KBM-7 (cell line): Measurements from ENCODE around the gene BCCIP.

Experiments used
- DNase-seq: peaks from one replicate; pipeline ENCODE4 v3.0.0-alpha.2; 2015
- in situ Hi-C: fragments of 300-500 bp; cut with MboI; formaldehyde crosslinking; loops from 2 replicates; pipeline ENCODE4 v1.14.3; 2020; ENCODE audit warnings: low sequenced_read_pairs, low pct_unique_long_range_greater_than_20kb, mixed read lengths

The BCCIP gene

DNA sequence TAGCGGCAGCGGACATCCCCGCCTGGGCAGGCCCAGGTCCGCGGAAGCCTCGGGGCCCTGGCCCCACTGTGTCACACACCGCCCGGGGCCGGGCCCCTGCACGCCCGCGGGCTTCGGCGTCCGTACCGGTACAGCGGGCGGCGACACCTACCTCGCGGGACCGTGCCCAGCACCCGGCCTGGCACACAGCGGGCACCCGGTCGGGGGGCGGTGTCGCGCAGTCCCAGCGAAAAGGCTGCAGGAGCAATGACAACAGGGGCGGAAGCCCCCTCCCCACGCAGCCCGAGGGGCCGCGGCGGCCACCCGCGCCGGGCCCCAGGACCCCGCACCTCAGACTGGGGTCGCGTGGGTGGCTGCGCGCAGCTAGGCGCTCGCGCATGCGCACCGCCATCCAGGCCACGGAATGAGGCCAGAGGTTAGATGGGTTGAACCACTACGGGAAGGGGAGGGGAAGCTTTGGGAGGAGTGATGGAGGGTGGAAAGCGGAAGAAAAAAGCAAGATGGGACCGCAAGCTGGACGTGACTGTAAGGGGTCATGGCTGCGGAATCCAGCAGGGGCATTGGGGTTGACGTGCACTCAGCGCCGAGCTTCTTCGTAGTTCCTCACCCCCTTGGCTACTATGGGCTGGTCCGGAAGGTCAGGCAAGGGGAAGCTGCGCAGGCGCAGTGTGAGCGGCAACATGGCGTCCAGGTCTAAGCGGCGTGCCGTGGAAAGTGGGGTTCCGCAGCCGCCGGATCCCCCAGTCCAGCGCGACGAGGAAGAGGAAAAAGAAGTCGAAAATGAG, at the start of gene BCCIP, which contains the start of gene UROS:
Gene BCCIP (plus strand): TSS at position 669 of the 785 bp plus-strand sequence. CDS start 12 bp downstream, at position 681.
Gene UROS (minus strand): TSS at position 381 of the 785 bp plus-strand sequence. CDS start 6,759 bp downstream, outside the sequence.
- in situ Hi-C loops = no loop called here

DNA sequence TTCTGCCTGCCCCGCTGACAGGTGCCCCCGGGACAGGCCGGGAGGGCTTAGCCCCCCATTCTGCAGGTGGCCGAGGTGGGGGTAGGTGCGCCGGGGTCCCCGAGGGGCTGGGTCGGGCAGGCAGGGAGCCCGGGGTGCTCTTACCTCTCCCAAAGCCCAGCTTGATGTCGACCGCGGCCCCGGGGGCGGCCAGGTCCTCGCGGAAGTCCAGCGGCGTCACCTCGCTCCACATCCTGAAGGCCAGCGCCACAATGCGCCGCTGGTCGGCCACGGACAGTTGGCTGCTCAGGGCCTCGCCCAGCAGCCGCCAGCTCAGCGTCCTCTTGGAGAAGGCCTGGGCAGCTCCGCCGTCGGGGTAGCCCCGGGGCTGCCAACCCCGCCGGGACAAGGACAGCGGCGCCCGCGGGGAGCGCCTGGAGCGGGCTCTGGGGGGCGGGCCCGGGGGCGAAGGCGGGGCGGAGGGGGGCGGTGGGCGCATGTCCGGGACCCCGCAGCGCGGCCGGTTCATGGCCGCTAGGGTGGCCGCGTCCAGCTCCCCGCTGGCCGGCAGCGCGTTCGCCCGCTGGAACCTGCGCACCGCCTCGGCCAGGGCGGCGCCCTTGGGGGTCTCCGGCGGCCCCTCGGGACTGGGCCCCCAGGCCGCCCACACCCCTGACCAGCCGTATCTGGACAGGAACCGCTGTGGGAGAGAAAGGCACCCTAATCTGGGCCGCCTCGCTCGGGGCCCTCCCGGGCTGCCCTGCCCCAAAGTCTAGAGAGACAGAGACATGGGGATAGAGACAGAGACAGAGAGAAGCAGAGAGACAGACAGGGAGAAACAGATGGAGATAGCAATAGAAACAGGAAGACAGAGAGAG, 49.4 kb upstream of the BCCIP start:
- in situ Hi-C loops = no loop called here
- DNase-seq = no peak

More for the DNA sequence above, at the start of gene BCCIP, which contains the start of gene UROS:
- DNase-seq = peak; percentile 93

DNA sequence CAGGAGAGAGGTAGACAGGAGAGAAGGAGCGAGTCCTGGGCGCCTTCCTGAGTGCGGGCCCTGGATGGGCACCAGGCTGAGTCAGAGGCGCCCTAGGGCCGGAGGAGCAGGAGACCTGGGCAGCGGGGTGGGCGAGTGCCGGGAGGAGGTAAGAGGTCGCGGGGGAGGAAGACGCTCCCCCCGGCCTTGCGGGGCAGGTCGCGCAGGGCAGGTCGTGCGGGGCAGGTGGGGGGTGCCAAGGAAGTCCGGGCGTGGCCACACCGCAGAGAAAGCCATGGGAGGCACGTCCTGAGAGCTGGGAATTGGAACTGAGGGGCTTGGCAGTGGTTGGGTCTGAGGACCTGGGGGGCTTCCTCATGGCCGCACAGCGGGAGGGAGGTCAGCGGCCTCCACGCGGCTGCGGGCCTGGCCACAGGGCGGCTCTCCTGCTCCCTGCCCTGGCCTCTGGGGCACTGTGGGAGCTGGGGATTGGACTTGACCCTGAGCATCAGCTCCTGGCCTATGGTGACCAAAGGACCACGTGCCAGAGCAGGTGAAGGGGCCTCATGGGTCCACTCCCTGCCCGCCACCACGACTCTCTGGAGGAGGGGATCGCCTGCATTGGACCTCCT, 48.7 kb upstream of the BCCIP start:
- DNase-seq = no peak
- in situ Hi-C loops = no loop called here

DNA sequence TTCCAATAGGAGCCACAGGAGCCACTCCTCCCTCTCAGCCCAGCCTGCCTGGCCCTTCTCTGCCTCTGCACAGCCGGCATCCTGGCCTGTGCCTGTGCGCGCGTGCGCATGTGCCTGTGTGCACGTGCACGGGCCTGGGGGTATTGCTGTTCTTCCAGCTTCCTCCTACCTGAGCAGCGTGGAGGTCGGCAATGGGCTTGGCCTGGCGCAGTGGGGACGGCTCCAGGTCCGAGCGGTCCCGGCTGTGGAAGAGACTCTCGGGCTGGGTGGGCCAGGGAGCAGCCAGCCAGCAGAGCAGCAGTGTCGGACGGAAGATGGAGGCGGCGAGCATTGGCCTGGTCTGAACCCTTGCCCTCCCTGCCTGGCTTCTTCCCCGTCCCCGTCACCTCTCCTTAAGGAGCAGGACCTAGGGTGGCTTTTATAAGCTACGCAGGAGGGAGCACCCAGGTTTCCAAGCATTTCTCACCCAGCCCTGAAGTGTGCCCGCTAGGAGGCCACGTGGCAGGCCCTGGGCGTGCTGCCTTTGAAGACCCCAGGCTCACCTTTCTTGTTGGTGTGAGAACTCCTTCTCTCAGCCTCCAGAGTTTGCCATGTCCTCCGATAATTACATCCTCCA, 47.7 kb upstream of the BCCIP start, which contains the start of gene MMP21:
Gene MMP21 (minus strand): TSS at position 331 of the 616 bp plus-strand sequence. CDS start 0 bp downstream, at position 331.
- no peak for DNase-seq
- in situ Hi-C loops = no loop called here

DNA sequence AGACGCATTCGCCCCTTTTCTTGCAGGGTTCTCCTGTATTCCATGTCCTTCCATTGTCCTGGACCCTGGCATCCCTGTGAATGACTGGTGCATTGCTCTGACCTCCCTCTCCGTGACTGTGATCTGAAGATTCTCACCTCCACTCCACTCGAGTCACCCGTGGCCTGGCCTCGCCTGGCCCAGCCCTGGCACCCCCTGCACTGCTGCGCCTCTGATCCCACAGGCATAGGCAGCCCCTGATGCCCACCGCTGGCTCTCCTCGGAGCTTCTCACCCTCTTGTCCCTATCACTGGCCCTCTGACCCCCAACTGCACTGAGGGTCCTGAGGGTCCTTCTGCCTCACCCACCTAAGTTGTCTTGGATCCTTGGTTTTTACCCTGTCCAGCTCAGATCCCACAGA, 45.5 kb upstream of the BCCIP start:
- no peak for DNase-seq
- in situ Hi-C loops = no loop called here

DNA sequence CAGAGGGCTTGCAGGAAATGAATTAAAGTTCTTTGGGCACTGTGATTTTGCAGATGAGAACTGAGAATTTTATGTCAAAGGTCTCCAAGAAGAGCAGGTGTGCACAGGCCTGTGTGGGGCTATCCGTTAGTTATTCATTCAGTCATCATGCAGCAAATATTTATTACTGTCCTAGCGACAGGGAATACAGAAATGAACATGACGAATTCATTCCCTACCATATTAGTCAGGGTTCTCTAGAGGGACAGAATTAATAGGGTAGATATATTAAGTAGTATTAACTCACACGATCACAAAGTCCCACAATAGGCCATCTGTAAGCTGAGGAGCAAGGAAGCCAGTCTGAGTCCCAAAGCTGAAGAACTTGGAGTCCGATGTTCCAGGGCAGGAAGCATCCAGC, 44.8 kb upstream of the BCCIP start:
- DNase-seq = no peak

DNA sequence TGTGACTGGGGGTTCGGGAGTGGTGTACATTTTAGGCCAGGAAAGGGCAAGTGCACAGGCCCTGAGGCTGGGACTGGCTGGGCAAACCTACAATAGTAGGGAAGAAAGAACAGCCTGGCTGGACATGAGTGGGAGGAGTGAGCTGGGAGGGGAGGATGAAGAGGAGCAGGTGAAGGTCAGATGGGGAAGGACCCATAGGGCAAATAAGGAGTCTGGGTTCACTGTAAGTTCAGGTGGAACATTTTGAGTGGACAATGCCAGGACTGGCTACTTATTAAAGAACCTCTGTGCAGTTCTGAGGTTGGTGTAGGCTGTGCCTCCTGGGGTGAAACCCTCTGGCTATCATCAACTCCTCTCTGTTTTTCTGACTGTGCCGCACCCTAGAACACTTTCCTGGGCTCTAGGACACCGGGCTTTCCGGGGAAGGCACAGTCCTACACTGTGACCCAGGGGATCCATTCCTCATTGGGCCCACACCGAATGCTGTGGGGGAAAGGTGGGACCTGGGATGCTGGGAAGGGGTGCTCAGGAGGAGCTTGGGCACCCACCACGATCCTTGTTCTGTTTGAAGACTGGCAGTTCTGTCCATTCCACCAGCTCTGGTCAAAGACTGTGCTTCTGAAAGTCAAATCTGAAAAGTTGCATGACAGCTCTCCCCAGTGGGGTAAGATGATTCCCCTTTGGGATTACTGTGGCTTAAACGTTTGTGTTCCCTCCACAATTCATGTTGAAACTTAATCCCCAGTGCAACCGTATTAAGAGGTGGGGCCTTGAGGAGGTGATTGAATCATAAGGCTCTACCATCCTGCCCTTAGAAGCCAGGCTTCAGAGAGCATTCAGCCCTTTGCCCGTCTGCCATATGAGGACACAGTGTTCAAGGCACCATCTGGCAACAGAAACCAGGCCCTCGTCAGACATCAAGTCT, 43.7 kb upstream of the BCCIP start:
- in situ Hi-C loops = no loop called here
- DNase-seq = no peak

More for the DNA sequence above, 44.8 kb upstream of the BCCIP start:
- in situ Hi-C loops = no loop called here

DNA sequence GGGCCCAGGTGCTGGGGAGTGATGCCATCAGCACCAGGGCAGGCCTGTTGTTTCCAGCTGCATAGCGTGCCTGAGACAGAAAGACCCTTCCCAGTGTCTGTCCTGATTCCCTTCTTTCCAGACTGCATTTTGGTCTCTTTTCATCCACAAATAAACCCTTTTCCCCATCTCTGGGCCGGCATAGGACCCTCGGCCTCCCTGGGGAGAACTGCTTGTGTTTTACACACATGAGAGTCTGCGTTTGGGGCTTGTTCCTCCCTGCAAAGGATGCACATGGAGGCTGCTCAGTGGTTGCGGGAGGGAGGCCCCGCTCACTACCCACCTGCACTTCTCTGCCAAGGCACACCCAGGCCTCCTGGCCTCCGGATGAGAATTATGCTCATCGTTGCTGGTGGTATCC, 42.0 kb upstream of the BCCIP start:
- no peak for DNase-seq
- in situ Hi-C loops = no loop called here

DNA sequence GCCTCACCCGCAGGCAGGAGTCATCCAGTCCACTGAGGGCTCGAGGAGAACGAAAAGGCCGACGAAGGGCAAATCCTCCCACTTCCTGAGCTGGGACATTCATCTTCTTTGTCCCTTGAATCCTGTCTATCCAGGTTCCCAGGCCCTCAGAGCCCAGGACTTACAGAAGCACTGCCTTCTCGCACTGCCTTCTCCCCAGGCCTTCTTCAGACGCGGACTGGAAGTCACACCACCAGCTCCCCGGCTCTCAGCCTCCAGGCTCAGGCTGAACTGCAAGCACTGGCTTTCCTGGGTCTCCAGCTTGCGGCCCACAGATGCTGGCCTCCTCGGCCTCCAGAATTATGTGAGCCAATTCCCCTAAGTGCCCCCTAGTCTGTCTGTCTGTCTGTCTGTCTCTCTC, 41.3 kb upstream of the BCCIP start:
- no peak for DNase-seq
- in situ Hi-C loops = no loop called here

DNA sequence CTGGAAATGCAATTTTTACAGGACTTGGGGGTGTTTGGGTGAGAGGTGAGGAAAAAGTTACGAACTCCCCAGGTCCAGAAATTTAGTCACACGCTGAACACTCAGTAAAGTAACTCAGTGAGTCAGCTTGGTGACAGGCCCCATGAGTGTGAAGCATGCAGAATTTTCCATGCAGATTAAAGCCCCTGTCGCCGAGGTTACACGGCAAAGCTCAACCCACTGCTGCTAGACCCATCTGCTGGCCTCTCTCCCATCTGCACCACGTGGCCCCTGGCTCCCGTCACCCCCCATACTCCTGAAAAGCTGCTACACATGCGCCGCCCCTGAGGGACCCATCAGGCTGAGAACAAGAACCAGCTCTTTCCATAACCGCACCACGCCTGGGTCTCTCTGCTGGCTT, 40.7 kb upstream of the BCCIP start:
- in situ Hi-C loops = no loop called here
- no peak for DNase-seq

DNA sequence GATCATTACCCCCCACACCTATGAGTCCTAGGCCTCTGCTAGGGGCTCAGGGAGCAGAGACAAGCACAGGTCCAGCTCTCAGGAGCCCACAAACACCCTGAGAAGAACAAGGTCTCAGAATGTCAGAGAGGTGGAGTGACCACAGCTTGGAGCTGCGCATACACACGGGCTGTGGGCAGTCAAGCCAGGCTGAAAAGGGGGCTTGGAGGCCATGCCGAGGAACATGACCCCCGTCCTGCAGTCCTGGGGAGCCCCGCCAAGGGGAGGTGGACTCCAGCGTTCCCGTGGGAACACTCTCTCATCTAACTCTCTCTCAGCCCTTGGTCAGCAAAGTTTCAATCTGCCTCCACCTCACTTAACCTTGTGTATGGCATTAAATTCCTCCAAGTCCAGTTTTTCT, 39.9 kb upstream of the BCCIP start:
- in situ Hi-C loops = no loop called here
- no peak for DNase-seq

DNA sequence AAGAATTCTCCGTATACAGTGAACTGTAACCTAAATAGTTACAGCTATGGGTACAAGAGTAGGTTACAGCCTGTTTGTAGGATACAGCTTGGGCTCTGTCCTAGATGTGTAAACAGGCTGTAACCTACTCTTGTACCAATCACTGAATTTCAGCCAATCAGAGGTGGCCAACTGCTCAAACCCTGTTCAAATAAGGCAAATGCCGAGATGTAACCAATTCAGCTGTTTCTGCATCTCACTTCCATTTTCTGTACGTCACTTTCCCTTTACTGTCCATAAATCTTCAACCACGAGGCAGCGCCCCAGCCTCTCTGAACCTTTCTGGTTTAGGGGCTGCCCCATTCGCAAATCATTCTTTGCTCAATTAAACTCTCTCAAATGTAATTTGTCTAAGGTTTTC, 39.4 kb upstream of the BCCIP start:
- DNase-seq = no peak
- in situ Hi-C loops = no loop called here

DNA sequence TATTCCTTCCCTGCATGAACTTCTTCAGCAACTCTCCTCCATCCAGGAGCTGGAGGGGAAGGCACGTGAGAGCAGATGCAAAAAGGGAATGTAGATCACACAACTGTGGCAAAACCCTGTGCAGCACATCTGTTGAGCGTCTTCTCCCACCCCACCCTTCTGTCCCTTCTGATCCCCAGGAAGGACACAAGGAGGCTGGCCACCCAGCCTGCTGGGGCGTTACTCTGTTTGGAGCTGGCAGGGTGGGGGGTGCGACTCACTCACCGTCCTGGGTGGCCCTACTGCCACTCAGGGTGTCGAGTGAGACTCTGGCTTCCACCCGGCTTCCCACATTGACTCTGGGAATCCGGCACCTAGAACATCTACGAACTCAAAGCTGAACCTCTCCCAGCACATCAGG, 37.6 kb upstream of the BCCIP start:
- in situ Hi-C loops = no loop called here
- no peak for DNase-seq

DNA sequence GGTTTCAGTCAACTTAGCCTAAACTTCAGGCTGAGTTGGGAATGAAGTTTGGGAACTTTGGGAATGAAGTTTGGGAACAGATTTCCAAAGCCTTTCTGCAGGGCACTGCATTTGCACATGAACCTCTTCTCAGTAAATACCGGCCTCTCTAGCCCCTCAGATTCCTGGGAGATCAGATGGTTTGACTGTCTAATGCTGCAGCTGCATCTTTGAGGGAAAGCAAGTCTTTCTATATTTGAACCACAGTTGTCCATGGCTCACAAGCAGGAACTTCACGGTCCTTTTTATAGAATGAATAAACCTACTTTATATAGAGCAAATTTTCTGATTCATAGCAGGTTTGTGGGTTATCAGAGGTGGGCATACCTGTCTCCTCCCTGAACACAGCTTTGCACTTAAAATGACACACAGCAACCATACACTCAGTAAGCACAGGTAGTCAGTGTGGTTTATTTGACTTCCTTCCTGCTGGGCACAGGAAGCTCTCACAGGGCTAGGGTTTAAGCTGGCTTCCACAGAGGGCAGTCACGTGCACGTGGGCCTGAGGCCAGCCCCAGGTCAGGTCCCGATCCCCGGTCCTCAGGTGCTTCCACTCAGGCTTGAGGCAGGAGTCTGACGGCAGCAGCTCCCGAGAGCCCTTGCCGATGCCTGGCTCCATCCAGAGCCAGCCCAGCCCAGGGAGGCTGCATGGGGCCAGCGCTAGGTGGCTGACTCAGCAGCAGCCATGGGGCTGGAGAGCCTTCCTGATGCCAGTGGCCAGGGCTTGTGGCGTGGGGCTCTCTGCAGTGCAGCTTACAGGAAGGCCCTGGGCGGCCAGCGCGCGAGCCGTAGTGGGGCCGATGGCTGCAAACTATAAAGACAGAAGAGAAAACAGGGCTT, 35.0 kb upstream of the BCCIP start:
- in situ Hi-C loops = no loop called here
- DNase-seq = no peak

DNA sequence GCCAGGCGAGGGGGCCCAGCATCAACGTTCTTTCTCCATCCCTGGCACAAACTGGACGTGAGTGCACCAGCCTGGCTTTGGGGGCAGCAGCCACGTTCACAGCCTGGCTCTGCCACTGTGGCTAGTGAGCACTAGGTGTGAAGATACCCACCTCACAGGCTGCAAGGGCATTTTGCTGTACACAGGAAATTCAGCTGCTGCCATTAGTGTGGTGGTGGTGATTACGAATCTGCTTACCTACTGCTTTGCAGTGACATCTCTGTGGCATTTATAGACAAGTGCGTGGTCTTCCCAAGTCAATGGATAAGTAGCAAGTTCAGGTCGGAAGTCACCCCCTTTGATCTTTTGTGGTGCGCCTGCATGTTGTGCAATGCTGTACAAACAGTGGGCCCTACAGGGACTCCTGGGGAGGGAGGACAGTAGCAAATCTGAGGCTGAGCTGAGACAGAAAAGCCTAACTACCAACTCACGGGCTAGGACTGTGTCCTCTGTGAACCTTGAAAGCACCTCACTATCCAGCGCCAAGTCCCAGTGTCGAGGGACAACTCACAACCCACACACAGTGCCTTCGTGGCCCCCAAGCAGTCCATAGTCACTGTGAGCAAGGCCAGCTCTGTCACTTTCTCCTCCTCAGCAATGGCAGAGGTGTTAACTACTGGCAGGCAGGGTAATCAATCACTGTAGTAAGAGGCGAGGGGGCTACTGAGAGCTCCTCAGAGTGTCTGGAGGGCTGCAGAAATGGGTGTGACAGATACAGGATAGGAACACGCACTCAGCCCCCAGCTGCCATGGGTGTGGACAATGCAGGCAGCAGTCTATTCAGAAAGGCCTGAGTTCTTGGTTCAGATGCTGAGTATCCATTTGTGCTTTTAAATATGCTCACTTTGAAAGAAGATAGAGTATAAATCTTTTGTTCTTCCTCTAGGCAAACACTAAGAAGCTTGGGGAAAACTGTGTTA, 30.7 kb upstream of the BCCIP start:
- in situ Hi-C loops = no loop called here
- no peak for DNase-seq

DNA sequence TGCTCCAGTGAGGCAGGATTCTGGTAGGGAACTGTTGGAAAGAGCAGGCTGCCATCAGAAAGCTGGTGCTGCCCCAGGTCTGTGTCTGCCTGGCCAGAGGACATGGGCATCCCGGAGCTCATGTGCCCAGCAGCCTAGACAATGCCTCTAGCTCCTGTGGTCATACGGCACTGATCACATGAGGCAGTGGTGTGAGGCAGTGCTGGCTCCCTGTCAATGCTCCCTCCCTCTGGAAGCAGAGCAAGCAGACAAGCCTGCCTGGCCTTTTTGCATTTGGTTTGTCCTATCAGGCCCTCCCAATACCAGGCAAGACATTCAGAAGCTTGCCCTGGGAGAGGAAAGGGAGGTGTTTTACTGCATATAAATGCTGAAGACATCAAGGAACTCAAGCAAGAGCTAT, 28.2 kb upstream of the BCCIP start:
- DNase-seq = no peak
- in situ Hi-C loops = no loop called here
